Sigmoid colon (tissue), 4 donors: Measurements from ENCODE around the gene UNC80.

ENCODE experiments used
- CTCF ChIP-seq, 4 experiments: fragments of 450-650 bp in 3 of 4; fragments of 200-600 bp in 1 of 4; IDR thresholded peaks; one replicate each; pipeline ENCODE4 v1.5.1; 2016 to 2019; ENCODE audit warnings: antibody characterized with exemption in 4 of 4, mild to moderate bottlenecking in 3 of 4, moderate library complexity in 2 of 4
- EP300 ChIP-seq, 4 donors: sonication (generic); formaldehyde crosslinking; IDR thresholded peaks; one replicate each; pipeline ENCODE4 v1.6.1; 2017; ENCODE audit warnings: antibody characterized with exemption in 4 of 4
- POLR2A ChIP-seq, 2 donors: fragments of 450-650 bp; IDR thresholded peaks; one replicate each; pipeline ENCODE4 v1.6.1; 2016; ENCODE audit warnings: antibody characterized with exemption in 2 of 2, mild to moderate bottlenecking in 2 of 2, moderate library complexity in 2 of 2
- POLR2AphosphoS5 ChIP-seq, 4 donors: sonication (generic); formaldehyde crosslinking; IDR thresholded peaks; one replicate each; pipeline ENCODE4 v1.6.1; 2017; ENCODE audit warnings: antibody characterized with exemption in 4 of 4

- no peak for TF ChIP-seq CTCF (IDR thresholded peaks at IDR 0.05)
- no peak for TF ChIP-seq POLR2AphosphoS5 (IDR thresholded peaks at IDR 0.05)
- TF ChIP-seq POLR2A (IDR thresholded peaks at IDR 0.05): no peak
- TF ChIP-seq EP300 (IDR thresholded peaks at IDR 0.05): no peak
These were observed 162.2 kb downstream of the UNC80 start for GRCh38 chr2:209933499-209934483.
